ENCODE results near the gene CT45A10. TPM values are rescaled to one million over a fixed set of nuclear protein-coding genes. Genes with fewer than 3 reads are reported as not detected.
"Not testable (repeated sequence)": the region's sequence is repeated elsewhere in the genome, so short reads cannot be mapped to it uniquely, and the experiment has no call there.

Gene CT45A10, protein sequence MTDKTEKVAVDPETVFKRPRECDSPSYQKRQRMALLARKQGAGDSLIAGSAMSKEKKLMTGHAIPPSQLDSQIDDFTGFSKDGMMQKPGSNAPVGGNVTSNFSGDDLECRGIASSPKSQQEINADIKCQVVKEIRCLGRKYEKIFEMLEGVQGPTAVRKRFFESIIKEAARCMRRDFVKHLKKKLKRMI
- polyA plus RNA-seq (2013, experiment 1 of 4) = not detected
- not detected for polyA plus RNA-seq (2013, experiment 2 of 4)
- not detected for polyA plus RNA-seq (2013, experiment 3 of 4)
- polyA plus RNA-seq (2013, experiment 4 of 4) = not detected

DNA sequence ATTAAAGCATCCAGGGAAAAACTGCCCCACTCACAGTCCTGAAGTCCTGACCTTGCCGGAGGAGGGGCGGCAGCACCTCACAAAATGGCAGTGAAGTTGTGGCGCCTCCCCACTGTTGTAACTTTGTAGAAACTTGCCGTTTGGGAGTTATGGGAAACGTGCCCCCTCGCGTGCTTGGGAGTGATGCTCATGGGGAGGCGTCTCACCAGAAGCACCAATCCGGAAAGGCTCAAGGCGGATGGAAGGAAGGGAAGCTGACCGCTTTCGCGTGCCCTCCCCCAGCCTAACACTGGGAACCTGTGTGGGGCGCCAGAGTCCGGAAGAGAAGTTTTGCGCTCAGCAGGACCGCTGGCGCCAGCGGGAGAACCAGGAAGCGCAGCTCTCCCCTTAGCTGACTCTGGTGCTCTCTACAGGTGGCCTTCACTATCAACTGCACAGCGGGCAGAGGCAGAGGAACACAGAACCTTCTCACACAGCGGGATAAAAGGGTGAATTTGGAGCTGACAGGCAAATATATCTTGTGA lies at the start of gene CT45A10, which contains the start of gene SAGE1:
CT45A10 (minus strand) TSS at position 151 of the 524 bp plus-strand sequence. CDS start 8,100 bp downstream, outside the sequence.
SAGE1 (plus strand) TSS at position 423 of the 524 bp plus-strand sequence. CDS start 2,527 bp downstream, outside the sequence.
- 77 to 79% methylated on average over 22 of the region's 22 CpGs for WGBS, 2 experiments
- no peak within 1 kb of the TSS for H3K27ac ChIP-seq (ENCODE audit: insufficient read depth, low read depth, low read length, poor library complexity, severe bottlenecking)

GRCh38 chrX:135931644-135932487 lies 38.6 kb upstream of the CT45A10 start:
- H3K4me3 ChIP-seq (ENCODE audit: insufficient read depth, low read depth, low read length) = no peak overlapping the region
- WGBS, 2 experiments = 38 to 50% methylated on average over 13 to 17 of the region's 19 CpGs
- no peak overlapping the region for H3K27ac ChIP-seq (ENCODE audit: insufficient read depth, low read depth, low read length, poor library complexity, severe bottlenecking)
- no peaks in the 10 kb centered on the region for H3K4me1 ChIP-seq (ENCODE audit: control insufficient read depth, insufficient read depth, low read length)
- H3K36me3 ChIP-seq (ENCODE audit: control insufficient read depth, insufficient read depth, low read length) = no peaks in the 10 kb centered on the region
- H3K27me3 ChIP-seq (ENCODE audit: control insufficient read depth, insufficient read depth, low read length, poor library complexity, severe bottlenecking) = no peaks in the 10 kb centered on the region
- no peaks in the 10 kb centered on the region for H3K9me3 ChIP-seq (ENCODE audit: control insufficient read depth, low read length)

More for the DNA sequence above, at the start of gene CT45A10, which contains the start of gene SAGE1:
- Histone ChIP-seq H3K27me3 (ENCODE audit: control insufficient read depth, insufficient read depth, low read length, poor library complexity, severe bottlenecking) (no peaks in the 10 kb centered on the region), H3K4me1 (ENCODE audit: control insufficient read depth, insufficient read depth, low read length) (no peaks in the 10 kb centered on the region), H3K36me3 (ENCODE audit: control insufficient read depth, insufficient read depth, low read length) (no peaks in the 10 kb centered on the region), H3K4me3 (ENCODE audit: insufficient read depth, low read depth, low read length) (no peak within 1 kb of the TSS), H3K9me3 (ENCODE audit: control insufficient read depth, low read length) (no peaks in the 10 kb centered on the region)

DNA sequence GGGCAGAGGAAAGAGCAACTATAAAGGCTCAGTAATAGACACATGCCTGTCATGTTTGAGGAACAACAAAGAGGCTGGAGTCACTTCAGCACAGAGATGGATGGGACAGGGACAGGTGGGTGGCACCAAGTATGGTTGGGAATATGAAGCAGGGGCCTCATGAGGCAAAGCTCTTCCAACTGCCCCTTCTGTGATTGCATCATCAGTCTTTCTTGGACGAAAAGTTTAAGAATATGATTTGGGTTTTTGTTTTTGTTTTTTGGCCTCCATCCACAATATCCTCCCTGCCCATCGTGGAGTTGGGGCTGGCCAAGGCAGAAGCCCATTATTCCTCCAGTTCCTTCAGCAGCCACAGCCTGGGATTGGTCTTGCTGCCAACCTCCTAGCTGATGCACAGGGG lies 34.7 kb upstream of the CT45A10 start:
- WGBS, 2 experiments = 78% methylated on average over 1 to 2 of the region's 2 CpGs
- Histone ChIP-seq H3K4me1 (ENCODE audit: control insufficient read depth, insufficient read depth, low read length) (no peaks in the 10 kb centered on the region), H3K36me3 (ENCODE audit: control insufficient read depth, insufficient read depth, low read length) (no peaks in the 10 kb centered on the region), H3K4me3 (ENCODE audit: insufficient read depth, low read depth, low read length) (no peak overlapping the region), H3K27ac (ENCODE audit: insufficient read depth, low read depth, low read length, poor library complexity, severe bottlenecking) (no peak overlapping the region), H3K9me3 (ENCODE audit: control insufficient read depth, low read length) (no peaks in the 10 kb centered on the region), H3K27me3 (ENCODE audit: control insufficient read depth, insufficient read depth, low read length, poor library complexity, severe bottlenecking) (no peaks in the 10 kb centered on the region)

DNA sequence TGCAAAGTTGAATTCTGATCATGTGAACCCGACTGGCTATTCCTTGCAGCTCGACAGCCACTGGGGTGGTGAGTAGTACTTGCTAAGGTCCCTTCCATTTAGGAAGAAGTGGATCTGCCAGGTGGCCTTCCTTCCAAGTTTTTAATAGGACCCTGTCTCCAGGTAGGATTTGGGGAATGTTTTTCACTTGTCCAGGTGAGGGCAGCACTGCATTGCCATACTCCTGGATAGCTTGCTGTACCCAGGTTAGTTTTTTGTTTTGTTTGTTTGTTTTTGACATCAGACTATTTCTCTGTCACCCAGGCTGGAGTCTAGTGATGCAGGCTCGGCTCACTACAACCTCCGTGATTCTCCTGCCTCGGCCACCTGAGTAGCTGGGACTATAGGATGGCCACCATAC lies 30.1 kb upstream of the CT45A10 start:
- Histone ChIP-seq H3K4me3 (ENCODE audit: insufficient read depth, low read depth, low read length) (no peak overlapping the region), H3K9me3 (ENCODE audit: control insufficient read depth, low read length) (no peaks in the 10 kb centered on the region), H3K27ac (ENCODE audit: insufficient read depth, low read depth, low read length, poor library complexity, severe bottlenecking) (no peak overlapping the region), H3K36me3 (ENCODE audit: control insufficient read depth, insufficient read depth, low read length) (no peaks in the 10 kb centered on the region), H3K4me1 (ENCODE audit: control insufficient read depth, insufficient read depth, low read length) (no peaks in the 10 kb centered on the region), H3K27me3 (ENCODE audit: control insufficient read depth, insufficient read depth, low read length, poor library complexity, severe bottlenecking) (no peaks in the 10 kb centered on the region)
- 75 to 77% methylated on average over 5 of the region's 5 CpGs for WGBS, 2 experiments

DNA sequence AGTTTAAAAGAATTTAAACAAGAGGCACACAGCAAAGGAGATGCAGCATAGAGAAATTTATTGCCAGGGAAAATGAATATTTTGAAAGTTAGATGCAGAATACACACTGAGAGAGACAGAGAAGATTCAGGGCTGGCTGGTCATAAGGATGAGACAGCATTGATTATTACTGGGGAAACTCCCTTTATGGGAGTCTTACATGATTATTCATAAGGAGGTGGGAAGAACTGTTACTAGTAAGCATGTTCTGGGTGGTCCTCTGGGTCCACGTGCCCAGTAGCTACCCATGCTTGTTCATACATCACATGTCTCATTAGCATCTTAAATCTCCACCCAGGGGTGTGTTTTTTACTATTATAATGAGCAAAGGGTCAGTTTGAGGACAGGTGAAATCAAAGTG lies 27.3 kb upstream of the CT45A10 start:
- not testable (repeated sequence) for H3K27me3 ChIP-seq (ENCODE audit: control insufficient read depth, insufficient read depth, low read length, poor library complexity, severe bottlenecking); H3K36me3 ChIP-seq (ENCODE audit: control insufficient read depth, insufficient read depth, low read length); H3K4me3 ChIP-seq (ENCODE audit: insufficient read depth, low read depth, low read length); H3K27ac ChIP-seq (ENCODE audit: insufficient read depth, low read depth, low read length, poor library complexity, severe bottlenecking); H3K4me1 ChIP-seq (ENCODE audit: control insufficient read depth, insufficient read depth, low read length); H3K9me3 ChIP-seq (ENCODE audit: control insufficient read depth, low read length)
- WGBS, 2 experiments = no CpG with 5 or more reads among the region's 1 CpG

DNA sequence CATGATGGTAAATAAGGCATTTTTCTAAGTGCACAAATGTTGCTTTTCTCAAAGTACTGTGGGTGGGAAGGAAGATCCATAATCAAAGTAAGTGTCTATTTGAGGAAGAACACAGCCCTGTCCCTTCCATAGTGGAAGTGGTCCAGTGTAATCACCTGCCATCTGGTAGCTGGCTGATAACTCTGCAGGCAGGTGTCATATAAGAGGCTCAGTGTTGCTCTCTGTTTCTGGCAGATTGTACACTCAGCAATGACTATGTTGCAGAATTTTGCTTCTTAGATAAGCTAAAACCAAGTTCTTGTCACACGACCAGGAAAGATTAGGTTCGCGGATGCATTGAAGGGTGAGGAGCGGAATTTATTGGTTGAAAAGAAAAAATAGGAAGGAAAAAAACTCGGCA lies 21.2 kb upstream of the CT45A10 start:
- 90 to 97% methylated on average over 5 of the region's 5 CpGs for WGBS, 2 experiments
- Histone ChIP-seq H3K4me1 (ENCODE audit: control insufficient read depth, insufficient read depth, low read length) (no peaks in the 10 kb centered on the region), H3K4me3 (ENCODE audit: insufficient read depth, low read depth, low read length) (no peak overlapping the region), H3K36me3 (ENCODE audit: control insufficient read depth, insufficient read depth, low read length) (no peaks in the 10 kb centered on the region), H3K27ac (ENCODE audit: insufficient read depth, low read depth, low read length, poor library complexity, severe bottlenecking) (no peak overlapping the region), H3K27me3 (ENCODE audit: control insufficient read depth, insufficient read depth, low read length, poor library complexity, severe bottlenecking) (no peaks in the 10 kb centered on the region), H3K9me3 (ENCODE audit: control insufficient read depth, low read length) (no peaks in the 10 kb centered on the region)

DNA sequence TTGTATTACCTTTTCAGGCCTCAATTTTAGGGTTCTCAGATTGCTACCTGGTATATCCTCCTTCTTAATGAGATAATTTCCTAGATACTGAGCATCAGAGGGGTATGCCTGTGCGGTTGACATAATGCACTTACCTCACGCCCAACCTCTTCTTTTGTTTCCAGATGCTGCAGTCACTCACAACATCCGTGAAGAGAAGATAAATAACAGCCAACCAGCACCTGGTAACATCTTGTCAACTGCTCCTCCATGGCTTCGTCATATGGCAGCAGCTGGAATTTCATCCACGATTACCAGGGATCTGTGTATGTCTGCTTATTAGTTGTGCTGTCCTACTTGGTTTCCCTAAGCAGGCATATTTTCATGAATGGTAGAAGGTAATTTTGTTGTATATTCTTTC lies 17.0 kb upstream of the CT45A10 start:
- no peaks in the 10 kb centered on the region for H3K4me1 ChIP-seq (ENCODE audit: control insufficient read depth, insufficient read depth, low read length)
- 87 to 88% methylated on average over 5 of the region's 5 CpGs for WGBS, 2 experiments
- H3K4me3 ChIP-seq (ENCODE audit: insufficient read depth, low read depth, low read length) = no peak overlapping the region
- H3K36me3 ChIP-seq (ENCODE audit: control insufficient read depth, insufficient read depth, low read length) = no peaks in the 10 kb centered on the region
- no peaks in the 10 kb centered on the region for H3K9me3 ChIP-seq (ENCODE audit: control insufficient read depth, low read length)
- H3K27me3 ChIP-seq (ENCODE audit: control insufficient read depth, insufficient read depth, low read length, poor library complexity, severe bottlenecking) = no peaks in the 10 kb centered on the region
- H3K27ac ChIP-seq (ENCODE audit: insufficient read depth, low read depth, low read length, poor library complexity, severe bottlenecking) = no peak overlapping the region

GRCh38 chrX:135892781-135893180 lies 463 bp downstream of the CT45A10 start:
- H3K9me3 ChIP-seq (ENCODE audit: control insufficient read depth, low read length) = no peaks in the 10 kb centered on the region
- WGBS, 2 experiments = 92 to 93% methylated on average over 11 of the region's 11 CpGs
- H3K4me1 ChIP-seq (ENCODE audit: control insufficient read depth, insufficient read depth, low read length) = no peaks in the 10 kb centered on the region
- H3K36me3 ChIP-seq (ENCODE audit: control insufficient read depth, insufficient read depth, low read length) = no peaks in the 10 kb centered on the region
- H3K27me3 ChIP-seq (ENCODE audit: control insufficient read depth, insufficient read depth, low read length, poor library complexity, severe bottlenecking) = no peaks in the 10 kb centered on the region
- H3K27ac ChIP-seq (ENCODE audit: insufficient read depth, low read depth, low read length, poor library complexity, severe bottlenecking) = no peak overlapping the region
- H3K4me3 ChIP-seq (ENCODE audit: insufficient read depth, low read depth, low read length) = no peak overlapping the region

DNA sequence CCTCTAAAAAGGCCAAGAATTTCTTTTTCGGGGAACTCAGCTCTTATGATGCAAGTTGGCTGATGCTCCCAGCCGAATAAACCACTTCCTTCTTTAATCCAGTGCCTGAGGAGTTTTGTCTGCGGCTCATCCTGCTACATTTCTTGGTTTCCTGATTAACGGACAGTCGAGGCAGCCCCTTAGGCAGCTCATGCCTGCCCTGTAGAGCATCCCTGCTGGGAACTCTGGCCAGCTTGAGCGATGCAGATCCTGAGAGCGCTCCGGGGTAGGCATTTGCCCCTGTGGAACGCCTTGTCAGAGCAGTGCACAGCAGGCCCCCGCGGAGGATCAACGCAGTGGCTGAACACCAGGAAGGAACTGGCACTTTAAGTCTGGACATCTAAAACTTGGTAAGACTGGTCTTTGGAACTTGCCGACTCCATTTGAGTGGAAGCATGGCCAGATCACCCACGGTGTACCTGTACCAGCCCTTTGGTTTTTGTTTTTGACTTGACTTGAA lies 3.1 kb downstream of the CT45A10 start:
- Histone ChIP-seq H3K27ac (ENCODE audit: insufficient read depth, low read depth, low read length, poor library complexity, severe bottlenecking) (no peak overlapping the region), H3K9me3 (ENCODE audit: control insufficient read depth, low read length) (no peaks in the 10 kb centered on the region), H3K27me3 (ENCODE audit: control insufficient read depth, insufficient read depth, low read length, poor library complexity, severe bottlenecking) (no peaks in the 10 kb centered on the region), H3K36me3 (ENCODE audit: control insufficient read depth, insufficient read depth, low read length) (no peaks in the 10 kb centered on the region), H3K4me3 (ENCODE audit: insufficient read depth, low read depth, low read length) (no peak overlapping the region), H3K4me1 (ENCODE audit: control insufficient read depth, insufficient read depth, low read length) (no peaks in the 10 kb centered on the region)
- WGBS, 2 experiments = 92 to 96% methylated on average over 14 of the region's 14 CpGs

GRCh38 chrX:135888976-135889375 lies 4.3 kb downstream of the CT45A10 start:
- H3K9me3 ChIP-seq (ENCODE audit: control insufficient read depth, low read length); H3K4me1 ChIP-seq (ENCODE audit: control insufficient read depth, insufficient read depth, low read length); H3K36me3 ChIP-seq (ENCODE audit: control insufficient read depth, insufficient read depth, low read length); H3K27me3 ChIP-seq (ENCODE audit: control insufficient read depth, insufficient read depth, low read length, poor library complexity, severe bottlenecking); H3K4me3 ChIP-seq (ENCODE audit: insufficient read depth, low read depth, low read length); H3K27ac ChIP-seq (ENCODE audit: insufficient read depth, low read depth, low read length, poor library complexity, severe bottlenecking): not testable (repeated sequence)
- WGBS, 2 experiments = 62 to 70% methylated on average over 8 to 15 of the region's 15 CpGs

Measured in ectodermal cell (in vitro differentiated cells).